ENCODE measurements around the gene PIEZO2.

The PIEZO2 gene

GRCh38 chr18:10852385-10853303 lies 296.7 kb downstream of the PIEZO2 start:
- H3K4me3 ChIP-seq (ENCODE audit: low read length) = no peak overlapping the region
- DNase-seq (ENCODE audit: low read depth) = no peak
- no peak for TF ChIP-seq CTCF (conservative IDR thresholded peaks at IDR 0.05; ENCODE audit: low read length)

GRCh38 chr18:10851824-10852319 lies 297.5 kb downstream of the PIEZO2 start:
- no peak overlapping the region for H3K4me3 ChIP-seq (ENCODE audit: low read length)

GRCh38 chr18:10850840-10851239 lies 298.5 kb downstream of the PIEZO2 start:
- no peak for TF ChIP-seq CTCF (conservative IDR thresholded peaks at IDR 0.05; ENCODE audit: low read length)
- no peak for DNase-seq (ENCODE audit: low read depth)
- no peak overlapping the region for H3K4me3 ChIP-seq (ENCODE audit: low read length)

More at GRCh38 chr18:10851824-10852319, 297.5 kb downstream of the PIEZO2 start:
- DNase-seq (ENCODE audit: low read depth) = peak; percentile 58
- TF ChIP-seq CTCF (conservative IDR thresholded peaks at IDR 0.05; ENCODE audit: low read length) = peak; percentile 83

GRCh38 chr18:10850216-10850615 lies 299.2 kb downstream of the PIEZO2 start:
- TF ChIP-seq CTCF (conservative IDR thresholded peaks at IDR 0.05; ENCODE audit: low read length) = no peak
- DNase-seq (ENCODE audit: low read depth) = no peak
- no peak overlapping the region for H3K4me3 ChIP-seq (ENCODE audit: low read length)

GRCh38 chr18:10847907-10848306 lies 301.5 kb downstream of the PIEZO2 start:
- H3K4me3 ChIP-seq (ENCODE audit: low read length) = no peak overlapping the region
- no peak for DNase-seq (ENCODE audit: low read depth)
- TF ChIP-seq CTCF (conservative IDR thresholded peaks at IDR 0.05; ENCODE audit: low read length) = no peak

GRCh38 chr18:10847408-10847790 lies 302.0 kb downstream of the PIEZO2 start:
- no peak overlapping the region for H3K4me3 ChIP-seq (ENCODE audit: low read length)
- DNase-seq (ENCODE audit: low read depth) = no peak
- TF ChIP-seq CTCF (conservative IDR thresholded peaks at IDR 0.05; ENCODE audit: low read length) = no peak

Data from AG10803 (cell line).